HepG2 (cell line): ENCODE results near the gene MZF1. TPM values are rescaled to one million over a fixed set of nuclear protein-coding genes. Genes with fewer than 3 reads are reported as not detected.

Experiments
- CREM ChIP-seq, 2 experiments: sonication (generic) in 1 of 2; formaldehyde crosslinking in 1 of 2; IDR thresholded peaks; 2 replicates each; pipeline versions ENCODE4 v1.4.0 to v1.6.1; 2016 to 2020; ENCODE audit warnings: antibody characterized with exemption in 1 of 2, mild to moderate bottlenecking in 1 of 2, missing genetic modification reagents in 1 of 2
- E2F1 ChIP-seq: sonication (generic); formaldehyde crosslinking; IDR thresholded peaks from 2 replicates; pipeline ENCODE4 v1.5.0; 2020; ENCODE audit warnings: missing genetic modification reagents
- FOXJ3 ChIP-seq: sonication (generic); formaldehyde crosslinking; IDR thresholded peaks from 2 replicates; pipeline ENCODE4 v1.4.0; 2020; ENCODE audit warnings: missing genetic modification reagents, mild to moderate bottlenecking, borderline replicate concordance
- HOXA3 ChIP-seq: sonication (generic); formaldehyde crosslinking; IDR thresholded peaks from 2 replicates; pipeline ENCODE4 v1.5.0; 2020; ENCODE audit warnings: missing genetic modification reagents
- IRX3 ChIP-seq: sonication (generic); formaldehyde crosslinking; IDR thresholded peaks from 2 replicates; pipeline ENCODE4 v1.8.1; 2023; ENCODE audit warnings: mild to moderate bottlenecking, low read depth, missing genetic modification reagents, borderline replicate concordance
- MIXL1 ChIP-seq: IDR thresholded peaks from 2 replicates; pipeline ENCODE4 v1.6.1; 2016
- MTA3 ChIP-seq: sonication (generic); formaldehyde crosslinking; IDR thresholded peaks from 2 replicates; pipeline ENCODE4 v1.4.0; 2020; ENCODE audit warnings: missing genetic modification reagents
- NFE2L1 ChIP-seq: sonication (generic); formaldehyde crosslinking; IDR thresholded peaks from 2 replicates; pipeline ENCODE4 v1.4.0; 2020; ENCODE audit warnings: missing genetic modification reagents, mild to moderate bottlenecking, borderline replicate concordance
- SALL1 ChIP-seq: sonication (generic); formaldehyde crosslinking; IDR thresholded peaks from 2 replicates; pipeline ENCODE4 v1.8.0; 2022; ENCODE audit warnings: mild to moderate bottlenecking, missing genetic modification reagents
- SIX1 ChIP-seq: sonication (generic); formaldehyde crosslinking; IDR thresholded peaks from 2 replicates; pipeline ENCODE4 v1.4.0; 2020; ENCODE audit warnings: missing genetic modification reagents, borderline replicate concordance
- TMF1 ChIP-seq: sonication (generic); formaldehyde crosslinking; IDR thresholded peaks from 2 replicates; pipeline ENCODE4 v1.8.1; 2022; ENCODE audit warnings: low read depth, missing genetic modification reagents
- ZEB1 ChIP-seq: IDR thresholded peaks from 2 replicates; pipeline ENCODE4 v1.6.1; 2012; ENCODE audit warnings: mild to moderate bottlenecking, low read depth, inconsistent platforms; ENCODE audit not compliant: insufficient replicate concordance
- ZNF337 ChIP-seq: sonication (generic); formaldehyde crosslinking; IDR thresholded peaks from 2 replicates; pipeline ENCODE4 v1.5.1; 2020; ENCODE audit warnings: missing genetic modification reagents, low read depth, mild to moderate bottlenecking, borderline replicate concordance
- ZNF550 ChIP-seq: sonication (generic); formaldehyde crosslinking; IDR thresholded peaks from 2 replicates; pipeline ENCODE4 v1.4.0; 2020; ENCODE audit warnings: mild to moderate bottlenecking, missing genetic modification reagents, borderline replicate concordance
- ZNF564 ChIP-seq: sonication (generic); formaldehyde crosslinking; IDR thresholded peaks from 2 replicates; pipeline ENCODE4 v1.8.1; 2023; ENCODE audit warnings: mild to moderate bottlenecking, missing genetic modification reagents
- ZNF672 ChIP-seq: sonication (generic); formaldehyde crosslinking; IDR thresholded peaks from 2 replicates; pipeline ENCODE4 v1.8.1; 2022; ENCODE audit warnings: missing genetic modification reagents
- ZNF747 ChIP-seq: sonication (generic); formaldehyde crosslinking; IDR thresholded peaks from 2 replicates; pipeline ENCODE4 v1.8.1; 2023; ENCODE audit warnings: missing genetic modification reagents, mild to moderate bottlenecking, borderline replicate concordance
- polyA plus RNA-seq, 8 experiments: library from polyadenylated mRNA; depleted of rRNA in 3 of 8; stranded (reverse) in 7 of 8; unstranded in 1 of 8; fragments of >200 nt; fragmentation: Illumina TruSeq in 4 of 8; extraction: Trizol in 4 of 8; gene quantifications; 2 replicates each; pipeline versions ENCODE4 v1.2.1 to v1.2.3, GENCODE V29; 2011 to 2016; ENCODE audit warnings: low read depth in 4 of 8, missing spikeins in 1 of 8, mixed read lengths in 1 of 8; ENCODE audit not compliant: insufficient read depth in 1 of 8
- total RNA-seq, 5 experiments: library from RNA; depleted of rRNA; stranded (reverse); fragments of >200 nt; fragmentation: Illumina TruSeq; extraction: Trizol; gene quantifications; 2 replicates each; pipeline ENCODE4 v1.2.3, GENCODE V29; 2016; ENCODE audit warnings: low read depth in 1 of 5
- TF ChIP-seq, protein P1 (sequence below): sonication (generic); formaldehyde crosslinking; conservative IDR thresholded peaks from 2 replicates; pipeline ENCODE4 v1.4.0; 2020; ENCODE audit warnings: missing genetic modification reagents
- TF ChIP-seq, protein P2 (sequence below): sonication (generic); formaldehyde crosslinking; IDR thresholded peaks from 2 replicates; pipeline ENCODE4 v1.4.0; 2020; ENCODE audit warnings: missing genetic modification reagents
- TF ChIP-seq, protein P3 (sequence below): sonication (generic); formaldehyde crosslinking; conservative IDR thresholded peaks from 2 replicates; pipeline ENCODE4 v1.4.0; 2020; ENCODE audit warnings: missing genetic modification reagents

MZF1 gene
- total and polyA plus RNA-seq, 2 of the 13 experiments (the other 11 are each of a cell fraction or from before 2014, with no cell fraction given), result 3.1 to 8.1 TPM

- TF ChIP-seq, protein P1, sequence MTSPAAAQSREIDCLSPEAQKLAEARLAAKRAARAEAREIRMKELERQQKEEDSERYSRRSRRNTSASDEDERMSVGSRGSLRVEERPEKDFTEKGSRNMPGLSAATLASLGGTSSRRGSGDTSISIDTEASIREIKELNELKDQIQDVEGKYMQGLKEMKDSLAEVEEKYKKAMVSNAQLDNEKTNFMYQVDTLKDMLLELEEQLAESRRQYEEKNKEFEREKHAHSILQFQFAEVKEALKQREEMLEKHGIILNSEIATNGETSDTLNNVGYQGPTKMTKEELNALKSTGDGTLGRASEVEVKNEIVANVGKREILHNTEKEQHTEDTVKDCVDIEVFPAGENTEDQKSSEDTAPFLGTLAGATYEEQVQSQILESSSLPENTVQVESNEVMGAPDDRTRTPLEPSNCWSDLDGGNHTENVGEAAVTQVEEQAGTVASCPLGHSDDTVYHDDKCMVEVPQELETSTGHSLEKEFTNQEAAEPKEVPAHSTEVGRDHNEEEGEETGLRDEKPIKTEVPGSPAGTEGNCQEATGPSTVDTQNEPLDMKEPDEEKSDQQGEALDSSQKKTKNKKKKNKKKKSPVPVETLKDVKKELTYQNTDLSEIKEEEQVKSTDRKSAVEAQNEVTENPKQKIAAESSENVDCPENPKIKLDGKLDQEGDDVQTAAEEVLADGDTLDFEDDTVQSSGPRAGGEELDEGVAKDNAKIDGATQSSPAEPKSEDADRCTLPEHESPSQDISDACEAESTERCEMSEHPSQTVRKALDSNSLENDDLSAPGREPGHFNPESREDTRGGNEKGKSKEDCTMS (CRISPR knock-in tag), result no peak
- TF ChIP-seq ZNF672 (CRISPR knock-in tag), result peak; percentile 76
- no peak for TF ChIP-seq ZNF337
- 0 out of 2 replicates have a peak, but pooled peaks have one; percentile 42 for TF ChIP-seq IRX3 (CRISPR knock-in tag)
- TF ChIP-seq ZNF550 (CRISPR knock-in tag), result no peak
- peak; percentile 27 for TF ChIP-seq TMF1
- TF ChIP-seq NFE2L1 (CRISPR knock-in tag), result no peak
- no peak; the same call in 1 of the 2 replicates for TF ChIP-seq SIX1 (CRISPR knock-in tag)
- TF ChIP-seq ZNF747, result 0 out of 2 replicates have a peak, but pooled peaks have one; percentile 24
- TF ChIP-seq MIXL1, result peak; percentile 31; the same call in 1 of the 2 replicates
- peak; percentile 71 for TF ChIP-seq E2F1 (CRISPR knock-in tag)
- TF ChIP-seq, protein P2, sequence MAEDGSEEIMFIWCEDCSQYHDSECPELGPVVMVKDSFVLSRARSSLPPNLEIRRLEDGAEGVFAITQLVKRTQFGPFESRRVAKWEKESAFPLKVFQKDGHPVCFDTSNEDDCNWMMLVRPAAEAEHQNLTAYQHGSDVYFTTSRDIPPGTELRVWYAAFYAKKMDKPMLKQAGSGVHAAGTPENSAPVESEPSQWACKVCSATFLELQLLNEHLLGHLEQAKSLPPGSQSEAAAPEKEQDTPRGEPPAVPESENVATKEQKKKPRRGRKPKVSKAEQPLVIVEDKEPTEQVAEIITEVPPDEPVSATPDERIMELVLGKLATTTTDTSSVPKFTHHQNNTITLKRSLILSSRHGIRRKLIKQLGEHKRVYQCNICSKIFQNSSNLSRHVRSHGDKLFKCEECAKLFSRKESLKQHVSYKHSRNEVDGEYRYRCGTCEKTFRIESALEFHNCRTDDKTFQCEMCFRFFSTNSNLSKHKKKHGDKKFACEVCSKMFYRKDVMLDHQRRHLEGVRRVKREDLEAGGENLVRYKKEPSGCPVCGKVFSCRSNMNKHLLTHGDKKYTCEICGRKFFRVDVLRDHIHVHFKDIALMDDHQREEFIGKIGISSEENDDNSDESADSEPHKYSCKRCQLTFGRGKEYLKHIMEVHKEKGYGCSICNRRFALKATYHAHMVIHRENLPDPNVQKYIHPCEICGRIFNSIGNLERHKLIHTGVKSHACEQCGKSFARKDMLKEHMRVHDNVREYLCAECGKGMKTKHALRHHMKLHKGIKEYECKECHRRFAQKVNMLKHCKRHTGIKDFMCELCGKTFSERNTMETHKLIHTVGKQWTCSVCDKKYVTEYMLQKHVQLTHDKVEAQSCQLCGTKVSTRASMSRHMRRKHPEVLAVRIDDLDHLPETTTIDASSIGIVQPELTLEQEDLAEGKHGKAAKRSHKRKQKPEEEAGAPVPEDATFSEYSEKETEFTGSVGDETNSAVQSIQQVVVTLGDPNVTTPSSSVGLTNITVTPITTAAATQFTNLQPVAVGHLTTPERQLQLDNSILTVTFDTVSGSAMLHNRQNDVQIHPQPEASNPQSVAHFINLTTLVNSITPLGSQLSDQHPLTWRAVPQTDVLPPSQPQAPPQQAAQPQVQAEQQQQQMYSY, result peak; percentile 47; the same call in 1 of the 2 replicates
- no peak for TF ChIP-seq FOXJ3 (CRISPR knock-in tag)
- peak; percentile 92 for TF ChIP-seq HOXA3 (CRISPR knock-in tag)
- TF ChIP-seq, protein P3, sequence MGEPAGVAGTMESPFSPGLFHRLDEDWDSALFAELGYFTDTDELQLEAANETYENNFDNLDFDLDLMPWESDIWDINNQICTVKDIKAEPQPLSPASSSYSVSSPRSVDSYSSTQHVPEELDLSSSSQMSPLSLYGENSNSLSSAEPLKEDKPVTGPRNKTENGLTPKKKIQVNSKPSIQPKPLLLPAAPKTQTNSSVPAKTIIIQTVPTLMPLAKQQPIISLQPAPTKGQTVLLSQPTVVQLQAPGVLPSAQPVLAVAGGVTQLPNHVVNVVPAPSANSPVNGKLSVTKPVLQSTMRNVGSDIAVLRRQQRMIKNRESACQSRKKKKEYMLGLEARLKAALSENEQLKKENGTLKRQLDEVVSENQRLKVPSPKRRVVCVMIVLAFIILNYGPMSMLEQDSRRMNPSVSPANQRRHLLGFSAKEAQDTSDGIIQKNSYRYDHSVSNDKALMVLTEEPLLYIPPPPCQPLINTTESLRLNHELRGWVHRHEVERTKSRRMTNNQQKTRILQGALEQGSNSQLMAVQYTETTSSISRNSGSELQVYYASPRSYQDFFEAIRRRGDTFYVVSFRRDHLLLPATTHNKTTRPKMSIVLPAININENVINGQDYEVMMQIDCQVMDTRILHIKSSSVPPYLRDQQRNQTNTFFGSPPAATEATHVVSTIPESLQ (CRISPR knock-in tag), result no peak; the same call in 1 of the 2 replicates
- TF ChIP-seq SALL1 (CRISPR knock-in tag), result peak; percentile 50; the same call in 1 of the 2 replicates
- no peak for TF ChIP-seq ZNF564
- no peak for TF ChIP-seq ZEB1
- TF ChIP-seq CREM (IDR thresholded peaks at IDR 0.05), result peak; percentile 92
- no peak for TF ChIP-seq CREM (CRISPR knock-in tag; IDR thresholded peaks at IDR 0.05)
- no peak for TF ChIP-seq MTA3 (CRISPR knock-in tag)
Measured at GRCh38 chr19:58543826-58544590, 29.1 kb downstream of the MZF1 start, which contains the start of gene TRIM28 (continued).
